GM23248 (cell line): Measurements from ENCODE around the gene RNF113B. TPM values are rescaled to one million over a fixed set of nuclear protein-coding genes. Genes with fewer than 3 reads are reported as not detected.

Experiments used
- DNase-seq: peaks from one replicate; pipeline ENCODE4 v3.0.0-alpha.2; 2015
- H2AFZ ChIP-seq: fragments of 200-600 bp; sonication (generic); 2 replicates; pipeline ENCODE4 v1.6.1; 2016; ENCODE audit warnings: antibody characterized with exemption
- H3F3A ChIP-seq: fragments of 200-600 bp; sonication (generic); 2 replicates; pipeline ENCODE4 v1.6.1; 2016; ENCODE audit warnings: mild to moderate bottlenecking, antibody characterized with exemption, mixed run types; ENCODE audit not compliant: insufficient read depth
- H3K27ac ChIP-seq: fragments of 200-600 bp; sonication (generic); 2 replicates; pipeline ENCODE4 v1.5.1; 2016; ENCODE audit warnings: mild to moderate bottlenecking
- H3K27me3 ChIP-seq: fragments of 200-600 bp; sonication (generic); replicated peaks from 2 replicates; pipeline ENCODE4 v1.6.1; 2016; ENCODE audit warnings: mild to moderate bottlenecking; ENCODE audit not compliant: insufficient read depth
- H3K36me3 ChIP-seq: fragments of 200-600 bp; sonication (generic); 2 replicates; pipeline ENCODE4 v1.6.1; 2016; ENCODE audit warnings: low read depth, mild to moderate bottlenecking
- H3K4me1 ChIP-seq: fragments of 200-600 bp; sonication (generic); 2 replicates; pipeline ENCODE4 v1.6.1; 2016; ENCODE audit warnings: mild to moderate bottlenecking; ENCODE audit not compliant: insufficient read depth
- H3K4me2 ChIP-seq: fragments of 200-600 bp; sonication (generic); one replicate; pipeline ENCODE4 v1.6.1; 2016; ENCODE audit warnings: mild to moderate bottlenecking; ENCODE audit not compliant: unreplicated experiment
- H3K4me3 ChIP-seq: fragments of 200-600 bp; sonication (generic); 2 replicates; pipeline ENCODE4 v1.5.1; 2016; ENCODE audit warnings: mild to moderate bottlenecking
- H3K79me2 ChIP-seq: fragments of 200-600 bp; sonication (generic); 2 replicates; pipeline ENCODE4 v1.6.1; 2016; ENCODE audit warnings: mild to moderate bottlenecking; ENCODE audit not compliant: insufficient read depth
- H3K9ac ChIP-seq: fragments of 200-600 bp; sonication (generic); 2 replicates; pipeline ENCODE4 v1.6.1; 2016; ENCODE audit warnings: mild to moderate bottlenecking
- H3K9me2 ChIP-seq: fragments of 200-600 bp; sonication (generic); 2 replicates; pipeline ENCODE4 v1.6.1; 2016; ENCODE audit warnings: mixed run types, mild to moderate bottlenecking, moderate library complexity; ENCODE audit not compliant: insufficient read depth
- H3K9me3 ChIP-seq: fragments of 200-600 bp; sonication (generic); one replicate; pipeline ENCODE4 v1.6.1; 2017; ENCODE audit warnings: low read depth
- H4K20me1 ChIP-seq: fragments of 200-600 bp; sonication (generic); 2 replicates; pipeline ENCODE4 v1.6.0; 2016; ENCODE audit not compliant: insufficient read depth
- EZH2 ChIP-seq: fragments of 200-600 bp; sonication (generic); IDR thresholded peaks from 2 replicates; pipeline ENCODE4 v1.6.1; 2018; ENCODE audit warnings: antibody characterized with exemption, mild to moderate bottlenecking; ENCODE audit not compliant: insufficient read depth, poor library complexity, severe bottlenecking
- EZH2phosphoT487 ChIP-seq: fragments of 200-600 bp; sonication (generic); IDR thresholded peaks from 2 replicates; pipeline ENCODE4 v1.6.1; 2018; ENCODE audit warnings: antibody characterized with exemption, moderate library complexity, mild to moderate bottlenecking, low read depth; ENCODE audit not compliant: insufficient read depth
- WGBS, 2 experiments: methylation state at CpG; one replicate each; pipeline ENCODE4 v1.1.6; 2015 to 2017; ENCODE audit warnings: low lambda C conversion rate in 2 of 2, low coverage in 1 of 2; ENCODE audit errors: missing lambda C conversion rate in 2 of 2; 5-methylcytosine and 5-hydroxymethylcytosine counted together
- in situ Hi-C: fragments of 300-500 bp; cut with MboI; formaldehyde crosslinking; loops from 2 replicates; pipeline ENCODE4 v1.15.0; 2020
- polyA plus RNA-seq: library from polyadenylated mRNA; unstranded; fragments of >200 nt; fragmentation: Nextera tagmentation; extraction: Ambion mirVana; gene quantifications from 2 replicates; pipeline ENCODE4 v1.2.1, GENCODE V29; 2016
- total RNA-seq: library from RNA; depleted of rRNA; stranded (reverse); fragments of >200 nt; shearing (Covaris generic); gene quantifications from 2 replicates; pipeline ENCODE4 v1.2.3, GENCODE V29; 2014; rRNA removed

The RNF113B gene
- total RNA-seq (not detected in 2 replicates), polyA plus RNA-seq (not detected in 2 replicates)

- no peak within 1 kb of the TSS for H2AFZ ChIP-seq
- no peaks in the 10 kb centered on the region for H4K20me1 ChIP-seq
- H3K4me3 ChIP-seq: no peak within 1 kb of the TSS
- H3K36me3 ChIP-seq: no peaks in the 10 kb centered on the region
- no peak for DNase-seq
- peaks cover 37% of the 10 kb centered on the region for H3F3A ChIP-seq
- H3K27me3 ChIP-seq: no peaks in the 10 kb centered on the region
- no peaks in the 10 kb centered on the region for H3K9me3 ChIP-seq
- peaks cover 38% of the 10 kb centered on the region for H3K4me1 ChIP-seq
- no peak within 1 kb of the TSS for H3K4me2 ChIP-seq
- no peak within 1 kb of the TSS for H3K27ac ChIP-seq
- no peaks in the 10 kb centered on the region for H3K9me2 ChIP-seq
- peaks cover 81% of the 10 kb centered on the region for H3K79me2 ChIP-seq
- TF ChIP-seq EZH2 (no peak), EZH2phosphoT487 (no peak)
- in situ Hi-C loops: no loop called here
- WGBS, 2 experiments: 93 to 95% methylated on average over 44 to 58 of the region's 58 CpGs
- no peak within 1 kb of the TSS for H3K9ac ChIP-seq
Observed at GRCh38 chr13:98176777-98177608, at the start of gene RNF113B. TSS of gene RNF113B (minus strand) at chr13:98177269. CDS start at chr13:98177236, 33 bp downstream.

GRCh38 chr13:98226496-98226895 is 49.4 kb upstream of the RNF113B start:
- no peaks in the 10 kb centered on the region; the same call in 1 of the 2 replicates for H4K20me1 ChIP-seq
- 0 out of 2 replicates have a peak, but pooled peaks cover 3% of the 10 kb centered on the region for H3K36me3 ChIP-seq
- H3F3A ChIP-seq: peaks cover 5% of the 10 kb centered on the region
- WGBS, 2 experiments: 35 to 38% methylated on average over 5 of the region's 5 CpGs
- TF ChIP-seq EZH2 (no peak), EZH2phosphoT487 (no peak)
- no peak overlapping the region for H3K4me3 ChIP-seq
- no peak overlapping the region for H3K9ac ChIP-seq
- in situ Hi-C loops: no loop called here
- peaks cover 28% of the 10 kb centered on the region for H3K4me1 ChIP-seq
- no peaks in the 10 kb centered on the region for H3K9me3 ChIP-seq
- H3K9me2 ChIP-seq: no peaks in the 10 kb centered on the region
- H3K27ac ChIP-seq: no peak overlapping the region
- H3K79me2 ChIP-seq: peaks cover 88% of the 10 kb centered on the region
- DNase-seq: no peak
- H2AFZ ChIP-seq: no peak overlapping the region
- H3K27me3 ChIP-seq: no peaks in the 10 kb centered on the region
- H3K4me2 ChIP-seq: no peak overlapping the region

- Histone ChIP-seq H3K36me3 (0 out of 2 replicates have a peak, but pooled peaks cover 3% of the 10 kb centered on the region), H3K27me3 (no peaks in the 10 kb centered on the region), H3K27ac (no peak overlapping the region), H3K4me1 (peaks cover 28% of the 10 kb centered on the region), H3F3A (peaks cover 5% of the 10 kb centered on the region), H3K9ac (no peak overlapping the region), H3K4me3 (no peak overlapping the region), H3K79me2 (peaks cover 88% of the 10 kb centered on the region), H3K4me2 (no peak overlapping the region), H2AFZ (no peak overlapping the region), H3K9me2 (no peaks in the 10 kb centered on the region), H3K9me3 (no peaks in the 10 kb centered on the region), H4K20me1 (no peaks in the 10 kb centered on the region; the same call in 1 of the 2 replicates)
- no peak for DNase-seq
- TF ChIP-seq EZH2 (no peak), EZH2phosphoT487 (no peak)
- 87 to 89% methylated on average over 20 of the region's 20 CpGs for WGBS, 2 experiments
- in situ Hi-C loops: no loop called here
Observed at GRCh38 chr13:98225036-98225940, 48.2 kb upstream of the RNF113B start.

GRCh38 chr13:98224557-98224956 is 47.5 kb upstream of the RNF113B start:
- no peak for TF ChIP-seq EZH2
- Histone ChIP-seq H3K4me3 (no peak overlapping the region), H3K27me3 (no peaks in the 10 kb centered on the region), H2AFZ (no peak overlapping the region), H4K20me1 (no peaks in the 10 kb centered on the region; the same call in 1 of the 2 replicates), H3K9me3 (no peaks in the 10 kb centered on the region), H3K27ac (no peak overlapping the region), H3K36me3 (0 out of 2 replicates have a peak, but pooled peaks cover 3% of the 10 kb centered on the region), H3K4me1 (peaks cover 24% of the 10 kb centered on the region), H3K9ac (no peak overlapping the region), H3K4me2 (no peak overlapping the region), H3K9me2 (no peaks in the 10 kb centered on the region), H3K79me2 (peaks cover 88% of the 10 kb centered on the region), H3F3A (peaks cover 5% of the 10 kb centered on the region)
- in situ Hi-C loops: no loop called here
- DNase-seq: no peak
- 84 to 87% methylated on average over 5 of the region's 5 CpGs for WGBS, 2 experiments
